ENCODE results near the gene TIAM1.

TIAM1 gene

GRCh38 chr21:31236528-31236927, 107.5 kb downstream of the TIAM1 start:
- peaks cover 6% of the 10 kb centered on the region; the same call in 1 of the 2 replicates for H3K27me3 ChIP-seq (ENCODE audit: low read depth, low read length)
- H2AFZ ChIP-seq (ENCODE audit: low read depth, low read length), result no peak overlapping the region
- no peaks in the 10 kb centered on the region for H3K79me2 ChIP-seq (ENCODE audit: low read length)
- H3K4me3 ChIP-seq (ENCODE audit: low read length), result no peak overlapping the region
- no peaks in the 10 kb centered on the region for H3K4me1 ChIP-seq (ENCODE audit: low read length)
- no peaks in the 10 kb centered on the region for H3K36me3 ChIP-seq (replicated peaks; ENCODE audit: low read depth, low read length)
- no peak overlapping the region for H3K4me2 ChIP-seq (ENCODE audit: low read length)
- H4K20me1 ChIP-seq (ENCODE audit: insufficient read depth, low read length), result no peaks in the 10 kb centered on the region
- no peak for TF ChIP-seq EZH2phosphoT487 (IDR thresholded peaks at IDR 0.05; ENCODE audit: low read depth)
- no peak for TF ChIP-seq CTCF (IDR thresholded peaks at IDR 0.05; ENCODE audit: low read depth, low read length)
- H3K27ac ChIP-seq (ENCODE audit: low read length), result no peak overlapping the region
- no peaks in the 10 kb centered on the region for H3K9me3 ChIP-seq (ENCODE audit: insufficient read depth, low read length)
- H3K9ac ChIP-seq (ENCODE audit: low read length), result no peak overlapping the region

GRCh38 chr21:31235671-31236450, 108.2 kb downstream of the TIAM1 start:
- Histone ChIP-seq H2AFZ (ENCODE audit: low read depth, low read length) (no peak overlapping the region), H3K79me2 (ENCODE audit: low read length) (no peaks in the 10 kb centered on the region), H4K20me1 (ENCODE audit: insufficient read depth, low read length) (no peaks in the 10 kb centered on the region), H3K4me2 (ENCODE audit: low read length) (no peak overlapping the region), H3K36me3 (replicated peaks; ENCODE audit: low read depth, low read length) (no peaks in the 10 kb centered on the region), H3K27ac (ENCODE audit: low read length) (no peak overlapping the region), H3K27me3 (ENCODE audit: low read depth, low read length) (peaks cover 6% of the 10 kb centered on the region; the same call in 1 of the 2 replicates), H3K9me3 (ENCODE audit: insufficient read depth, low read length) (no peaks in the 10 kb centered on the region), H3K9ac (ENCODE audit: low read length) (no peak overlapping the region), H3K4me3 (ENCODE audit: low read length) (no peak overlapping the region), H3K4me1 (ENCODE audit: low read length) (no peaks in the 10 kb centered on the region)
- TF ChIP-seq EZH2phosphoT487 (IDR thresholded peaks at IDR 0.05; ENCODE audit: low read depth) (no peak), CTCF (IDR thresholded peaks at IDR 0.05; ENCODE audit: low read depth, low read length) (no peak)

GRCh38 chr21:31234936-31235335, 109.1 kb downstream of the TIAM1 start:
- Histone ChIP-seq H3K36me3 (replicated peaks; ENCODE audit: low read depth, low read length) (no peaks in the 10 kb centered on the region), H3K9ac (ENCODE audit: low read length) (no peak overlapping the region), H3K4me3 (ENCODE audit: low read length) (no peak overlapping the region), H2AFZ (ENCODE audit: low read depth, low read length) (no peak overlapping the region), H3K9me3 (ENCODE audit: insufficient read depth, low read length) (no peaks in the 10 kb centered on the region), H3K27ac (ENCODE audit: low read length) (no peak overlapping the region), H3K79me2 (ENCODE audit: low read length) (no peaks in the 10 kb centered on the region), H3K27me3 (ENCODE audit: low read depth, low read length) (peaks cover 6% of the 10 kb centered on the region; the same call in 1 of the 2 replicates), H4K20me1 (ENCODE audit: insufficient read depth, low read length) (no peaks in the 10 kb centered on the region), H3K4me1 (ENCODE audit: low read length) (no peaks in the 10 kb centered on the region), H3K4me2 (ENCODE audit: low read length) (no peak overlapping the region)
- TF ChIP-seq EZH2phosphoT487 (IDR thresholded peaks at IDR 0.05; ENCODE audit: low read depth) (no peak), CTCF (IDR thresholded peaks at IDR 0.05; ENCODE audit: low read depth, low read length) (no peak)

GRCh38 chr21:31233711-31234110, 110.3 kb downstream of the TIAM1 start:
- no peak overlapping the region for H3K9ac ChIP-seq (ENCODE audit: low read length)
- H4K20me1 ChIP-seq (ENCODE audit: insufficient read depth, low read length), result no peaks in the 10 kb centered on the region
- peaks cover 6% of the 10 kb centered on the region; the same call in 1 of the 2 replicates for H3K27me3 ChIP-seq (ENCODE audit: low read depth, low read length)
- no peaks in the 10 kb centered on the region for H3K9me3 ChIP-seq (ENCODE audit: insufficient read depth, low read length)
- H3K4me2 ChIP-seq (ENCODE audit: low read length), result no peak overlapping the region
- H3K36me3 ChIP-seq (replicated peaks; ENCODE audit: low read depth, low read length), result no peaks in the 10 kb centered on the region
- H3K4me1 ChIP-seq (ENCODE audit: low read length), result peaks cover 3% of the 10 kb centered on the region; the same call in 1 of the 2 replicates
- H3K27ac ChIP-seq (ENCODE audit: low read length), result no peak overlapping the region
- TF ChIP-seq CTCF (IDR thresholded peaks at IDR 0.05; ENCODE audit: low read depth, low read length), result no peak
- no peak for TF ChIP-seq EZH2phosphoT487 (IDR thresholded peaks at IDR 0.05; ENCODE audit: low read depth)
- no peak overlapping the region for H2AFZ ChIP-seq (ENCODE audit: low read depth, low read length)
- no peak overlapping the region for H3K4me3 ChIP-seq (ENCODE audit: low read length)
- H3K79me2 ChIP-seq (ENCODE audit: low read length), result no peaks in the 10 kb centered on the region

Data from OCI-LY3 (cell line).